Activated CD4-positive, CD25-positive, alpha-beta regulatory T cell treated with anti-CD3 and anti-CD28 coated beads, Interleukin-2, amount 50 U/mL, for 24 hours (primary cell): ENCODE measurements around the gene HOXC5.

Experiments used
- ATAC-seq, 2 donors: fragments of 150-1000 bp; cut with Tn5 transposase; one replicate each; pipeline ENCODE4 v1.10.0; 2021; ENCODE audit warnings: mild to moderate bottlenecking in 1 of 2, moderate library complexity in 1 of 2

Gene HOXC5

GRCh38 chr12:54049108-54049507 is 16.3 kb downstream of the HOXC5 start:
- no peak for ATAC-seq

DNA sequence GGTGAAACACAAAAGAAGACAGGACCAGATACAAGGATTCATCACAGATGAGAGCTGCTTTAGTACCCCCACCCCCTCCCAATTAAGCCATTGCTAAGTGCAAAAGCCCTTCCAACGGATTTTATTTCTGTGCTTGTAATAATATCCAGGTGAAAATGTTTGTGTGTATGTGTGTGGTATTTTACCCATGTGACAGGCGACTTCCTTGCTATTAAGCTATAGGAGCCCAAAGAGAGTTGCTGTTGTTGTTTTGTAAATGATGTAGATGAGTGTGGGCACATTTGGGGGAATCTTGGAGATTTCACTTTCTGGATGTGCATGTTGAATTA is 17.6 kb downstream of the HOXC5 start:
- no peak for ATAC-seq

DNA sequence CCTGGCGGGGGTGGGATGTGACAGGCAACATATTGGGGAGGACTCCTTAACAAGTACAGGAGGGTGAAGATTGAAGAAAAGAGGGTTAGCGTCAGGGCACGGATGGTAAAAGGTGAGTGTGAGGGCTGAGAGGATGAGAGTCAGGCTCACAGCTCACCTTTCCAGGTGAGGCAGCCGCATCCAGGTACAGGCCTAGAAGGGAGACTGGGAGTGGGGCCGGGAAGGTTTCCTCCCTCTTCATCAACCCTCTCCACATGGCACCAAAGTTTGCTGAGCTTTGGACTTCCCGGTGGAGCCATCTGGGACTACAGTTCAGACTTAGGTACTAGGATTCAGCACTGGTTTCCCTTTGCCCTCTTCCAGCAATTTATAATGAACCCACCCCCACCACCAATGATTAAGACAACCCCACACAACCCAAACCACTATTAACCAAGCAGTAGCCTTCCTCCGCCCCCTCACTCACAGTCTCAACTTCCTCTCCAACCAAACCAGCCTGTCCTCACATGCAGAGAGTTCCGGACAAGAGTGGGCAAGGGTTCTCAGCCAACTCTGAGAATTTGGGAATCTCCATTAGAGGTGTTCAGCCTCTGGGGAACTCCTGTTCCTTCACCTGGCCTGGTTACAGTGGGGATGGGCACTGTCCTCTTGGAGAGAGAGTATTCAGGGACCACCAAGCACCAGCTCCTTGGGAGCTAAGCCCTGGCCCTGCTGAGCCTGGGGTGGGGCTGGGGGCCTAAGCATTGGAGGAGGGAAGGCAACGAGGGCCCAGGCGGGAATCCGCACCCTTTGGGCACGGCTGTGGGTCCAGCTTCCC is 18.4 kb downstream of the HOXC5 start:
- ATAC-seq: no peak

DNA sequence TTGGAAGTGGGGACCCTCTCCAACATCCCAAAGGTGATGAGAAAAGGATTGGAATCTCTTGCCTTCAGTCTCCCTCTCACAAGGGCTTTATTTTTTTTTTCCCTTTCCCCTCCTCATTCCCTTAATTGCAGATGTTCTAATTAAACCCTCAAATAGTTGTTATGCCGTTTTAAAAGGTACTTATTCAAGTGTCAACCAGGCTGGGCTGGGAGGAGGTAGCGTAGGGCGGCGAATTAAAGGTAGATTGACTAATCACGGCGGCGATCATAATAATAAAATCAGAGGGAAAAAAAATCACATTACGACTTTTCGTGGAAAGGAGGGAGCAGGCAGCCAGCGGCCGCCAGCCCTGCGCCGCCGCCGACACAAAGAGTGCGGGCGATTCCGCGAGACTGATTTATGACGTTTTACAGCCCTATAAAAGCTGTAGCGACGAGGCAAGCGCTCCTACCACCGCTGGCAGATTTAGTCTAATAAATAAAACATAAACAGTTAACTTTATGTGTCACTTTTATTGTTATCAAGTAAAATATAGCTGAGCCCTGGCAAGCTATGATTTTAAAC is 19.1 kb downstream of the HOXC5 start:
- ATAC-seq: no peak

- no peak for ATAC-seq
Observed at GRCh38 chr12:54052438-54053002, 19.7 kb downstream of the HOXC5 start.

GRCh38 chr12:54053003-54053750 is 20.3 kb downstream of the HOXC5 start:
- peak in 1 of 2 donors; percentile 13 for ATAC-seq

DNA sequence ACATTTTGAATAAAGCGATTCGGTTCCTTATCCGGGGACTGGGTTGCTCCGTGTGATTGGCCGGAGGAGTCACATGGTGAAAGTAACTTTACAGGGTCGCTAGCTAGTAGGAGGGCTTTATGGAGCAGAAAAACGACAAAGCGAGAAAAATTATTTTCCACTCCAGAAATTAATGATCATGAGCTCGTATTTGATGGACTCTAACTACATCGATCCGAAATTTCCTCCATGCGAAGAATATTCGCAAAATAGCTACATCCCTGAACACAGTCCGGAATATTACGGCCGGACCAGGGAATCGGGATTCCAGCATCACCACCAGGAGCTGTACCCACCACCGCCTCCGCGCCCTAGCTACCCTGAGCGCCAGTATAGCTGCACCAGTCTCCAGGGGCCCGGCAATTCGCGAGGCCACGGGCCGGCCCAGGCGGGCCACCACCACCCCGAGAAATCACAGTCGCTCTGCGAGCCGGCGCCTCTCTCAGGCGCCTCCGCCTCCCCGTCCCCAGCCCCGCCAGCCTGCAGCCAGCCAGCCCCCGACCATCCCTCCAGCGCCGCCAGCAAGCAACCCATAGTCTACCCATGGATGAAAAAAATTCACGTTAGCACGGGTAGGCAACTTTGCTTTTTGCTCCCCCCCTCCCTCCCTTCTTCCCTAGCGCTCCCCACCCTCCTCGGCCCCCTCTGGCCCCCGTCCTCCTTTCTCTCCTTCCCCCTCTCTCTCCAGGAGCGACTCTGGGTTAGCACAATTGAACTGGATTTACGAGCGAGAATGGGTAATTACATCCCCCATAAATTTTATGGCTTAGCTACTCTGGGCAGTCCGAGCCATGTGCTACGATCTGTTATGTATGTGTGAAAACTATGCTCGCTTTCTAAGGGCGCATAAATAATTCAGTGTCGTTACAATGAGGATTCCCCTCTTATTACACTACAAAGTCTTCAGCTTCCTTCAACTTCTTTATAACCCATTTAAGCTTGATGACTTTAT is 21.2 kb downstream of the HOXC5 start, which contains the start of gene HOXC4:
HOXC4 (plus strand) TSS at position 85 of the 991 bp plus-strand sequence; CDS start at position 173, 88 bp downstream.
- peak in 1 of 2 donors; percentile 25 for ATAC-seq

GRCh38 chr12:54054742-54055194 is 21.9 kb downstream of the HOXC5 start:
- ATAC-seq: no peak

GRCh38 chr12:54055552-54055951 is 22.7 kb downstream of the HOXC5 start:
- ATAC-seq: no peak

DNA sequence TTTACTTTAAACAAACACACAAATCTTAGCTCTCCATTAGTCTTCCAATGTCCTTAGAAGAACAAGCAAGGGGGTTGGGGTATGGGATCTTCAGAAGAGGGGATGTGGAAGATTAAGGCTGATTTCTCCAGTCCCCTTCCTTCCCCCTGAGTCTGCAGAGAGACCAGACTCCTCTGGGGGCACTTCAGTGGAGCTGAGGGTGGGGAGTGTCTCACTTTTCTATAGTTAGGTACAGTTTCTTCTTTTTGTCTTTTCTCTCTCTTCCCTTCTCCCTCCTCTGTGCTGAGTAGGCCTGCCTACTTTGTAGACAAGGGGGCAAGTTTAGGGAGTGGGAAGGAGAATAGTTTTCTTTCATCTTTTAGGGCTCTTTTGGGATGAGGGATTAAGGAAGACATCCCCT is 23.3 kb downstream of the HOXC5 start:
- ATAC-seq: no peak

GRCh38 chr12:54058128-54058768 is 25.4 kb downstream of the HOXC5 start:
- ATAC-seq: no peak

GRCh38 chr12:54059668-54060067 is 26.8 kb downstream of the HOXC5 start:
- no peak for ATAC-seq

DNA sequence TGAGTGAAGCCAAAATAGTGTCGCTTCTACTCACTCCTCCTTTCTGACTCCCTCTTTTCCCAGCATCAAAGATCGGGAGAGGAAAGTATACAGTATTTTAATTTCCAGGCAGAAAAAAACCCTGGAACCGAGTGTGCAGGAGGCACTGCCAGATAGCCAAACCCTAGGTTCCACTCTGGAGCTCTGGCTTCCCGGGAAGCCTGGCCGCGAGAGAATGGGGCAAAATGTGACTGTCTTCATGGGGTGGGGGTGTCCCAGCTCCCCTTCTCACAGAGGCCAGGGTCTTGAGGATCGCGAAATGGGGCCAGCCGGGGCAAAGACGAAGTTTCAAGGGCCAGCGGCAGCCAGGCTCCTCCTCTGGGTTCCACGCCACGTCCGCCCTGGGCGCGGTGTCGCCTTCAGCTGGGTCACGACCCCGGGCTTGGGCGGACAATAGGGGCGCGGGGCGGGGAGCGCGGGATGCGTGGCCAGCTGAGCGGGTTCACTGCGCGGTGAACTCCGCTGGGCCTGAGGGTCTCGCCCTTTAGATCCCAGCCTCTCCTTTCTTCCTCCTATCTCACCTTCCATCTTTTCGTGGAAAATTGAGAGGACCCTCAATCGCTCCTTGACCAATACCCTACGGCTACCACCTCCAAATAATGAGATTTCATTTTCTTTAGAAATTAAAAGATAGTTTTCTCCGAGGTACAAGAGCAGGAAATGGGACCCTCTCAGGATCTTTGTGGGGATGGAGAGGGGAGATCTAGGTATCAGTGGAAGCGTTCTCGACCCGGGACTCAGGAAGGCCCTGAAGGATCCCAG is 27.5 kb downstream of the HOXC5 start:
- ATAC-seq: no peak

DNA sequence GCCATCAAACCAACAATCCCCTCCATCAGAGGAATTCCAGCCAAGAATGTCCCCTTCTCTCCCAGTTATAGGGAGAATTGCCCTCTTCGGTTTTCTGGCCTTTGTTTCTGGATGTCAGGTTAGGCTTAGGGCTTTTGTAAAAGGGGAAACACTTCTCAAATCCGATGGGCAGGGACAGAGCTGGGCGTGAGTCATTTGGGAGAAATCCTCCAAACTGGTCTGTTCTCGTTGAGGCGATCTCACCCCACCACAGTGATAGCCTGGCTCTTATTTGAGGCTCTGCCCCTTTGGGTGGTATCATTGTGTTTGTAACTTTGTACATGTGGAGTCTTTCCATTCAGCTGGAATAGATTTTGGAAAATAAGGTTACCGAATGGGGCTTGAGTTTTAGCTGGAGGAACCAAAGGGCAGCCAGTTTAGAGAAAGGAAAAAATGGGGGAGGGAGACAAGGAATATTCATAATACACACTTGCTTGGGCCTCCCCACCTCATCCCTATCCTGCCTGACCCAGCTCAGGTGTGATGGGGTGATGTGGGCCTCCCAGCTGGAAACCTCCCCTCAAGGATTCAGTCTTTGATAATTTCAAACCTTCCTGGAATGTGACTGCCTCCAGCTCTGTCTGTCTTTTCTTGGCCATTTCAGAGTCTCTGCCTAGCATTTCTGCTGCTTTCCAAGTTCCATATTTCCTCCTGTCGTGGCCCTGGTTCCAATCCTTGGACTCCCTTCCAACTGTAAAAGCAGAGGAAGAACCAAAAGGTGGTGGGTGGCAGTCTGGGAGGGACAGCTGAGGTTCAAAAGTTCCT is 28.3 kb downstream of the HOXC5 start:
- no peak for ATAC-seq

- ATAC-seq: no peak
Observed at GRCh38 chr12:54065677-54066076, 32.8 kb downstream of the HOXC5 start.

GRCh38 chr12:54066408-54066807 is 33.6 kb downstream of the HOXC5 start:
- no peak for ATAC-seq

GRCh38 chr12:54068418-54069070 is 35.7 kb downstream of the HOXC5 start:
- no peak for ATAC-seq

DNA sequence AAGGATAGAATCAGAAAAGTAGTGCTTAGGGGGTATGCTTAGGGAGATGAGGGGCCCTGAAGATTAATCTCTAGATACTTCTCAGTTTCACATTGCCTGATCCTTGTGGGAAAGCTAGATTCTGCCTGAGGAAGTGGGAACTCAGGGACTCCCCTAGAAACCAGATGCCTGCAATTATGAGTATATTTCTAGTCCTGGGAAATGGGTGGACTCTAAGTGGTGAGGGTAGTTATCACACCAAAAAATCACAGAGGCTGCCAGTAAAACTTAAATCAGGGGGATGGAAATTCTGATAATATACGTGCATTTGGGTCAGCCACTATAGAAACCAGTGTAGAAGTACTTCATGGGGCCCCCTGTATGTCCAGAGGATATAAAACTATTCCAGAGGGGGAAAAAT is 39.1 kb downstream of the HOXC5 start:
- no peak for ATAC-seq

- ATAC-seq: no peak
Observed at GRCh38 chr12:54074308-54074707, 41.5 kb downstream of the HOXC5 start.
